Fibroblast of skin of right biceps (primary cell): ENCODE results near the gene PRSS27.

Experiments
- DNase-seq: peaks from one replicate; pipeline ENCODE4 v3.0.0-alpha.2; 2013

The PRSS27 gene

DNA sequence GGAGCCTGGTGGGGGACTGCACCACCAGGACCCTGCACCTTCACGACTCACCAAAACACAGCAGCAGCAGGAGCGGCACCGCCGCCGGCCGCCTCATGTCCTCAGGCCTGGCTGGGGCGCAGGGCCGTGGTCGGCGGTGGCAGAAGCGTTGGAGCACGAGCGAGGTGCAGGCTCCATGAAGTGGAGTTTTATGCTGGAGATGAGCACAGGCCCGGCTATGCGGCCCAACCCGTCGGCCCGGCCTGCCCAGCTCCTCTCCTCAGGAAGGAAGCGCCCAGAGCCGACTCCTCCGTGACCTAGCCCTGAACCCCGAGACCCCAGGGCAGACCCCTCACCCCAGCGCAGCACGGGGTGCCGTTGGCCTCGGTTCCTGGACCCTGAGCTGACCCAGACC, at the start of gene PRSS27:
TSS of gene PRSS27 (minus strand) at position 161 of the 394 bp plus-strand sequence. CDS start at position 97, 64 bp downstream.
- DNase-seq, result no peak

- DNase-seq, result no peak
Measured at GRCh38 chr16:2769675-2770056, 49.6 kb upstream of the PRSS27 start.

GRCh38 chr16:2769100-2769529, 49.1 kb upstream of the PRSS27 start:
- DNase-seq, result no peak

DNA sequence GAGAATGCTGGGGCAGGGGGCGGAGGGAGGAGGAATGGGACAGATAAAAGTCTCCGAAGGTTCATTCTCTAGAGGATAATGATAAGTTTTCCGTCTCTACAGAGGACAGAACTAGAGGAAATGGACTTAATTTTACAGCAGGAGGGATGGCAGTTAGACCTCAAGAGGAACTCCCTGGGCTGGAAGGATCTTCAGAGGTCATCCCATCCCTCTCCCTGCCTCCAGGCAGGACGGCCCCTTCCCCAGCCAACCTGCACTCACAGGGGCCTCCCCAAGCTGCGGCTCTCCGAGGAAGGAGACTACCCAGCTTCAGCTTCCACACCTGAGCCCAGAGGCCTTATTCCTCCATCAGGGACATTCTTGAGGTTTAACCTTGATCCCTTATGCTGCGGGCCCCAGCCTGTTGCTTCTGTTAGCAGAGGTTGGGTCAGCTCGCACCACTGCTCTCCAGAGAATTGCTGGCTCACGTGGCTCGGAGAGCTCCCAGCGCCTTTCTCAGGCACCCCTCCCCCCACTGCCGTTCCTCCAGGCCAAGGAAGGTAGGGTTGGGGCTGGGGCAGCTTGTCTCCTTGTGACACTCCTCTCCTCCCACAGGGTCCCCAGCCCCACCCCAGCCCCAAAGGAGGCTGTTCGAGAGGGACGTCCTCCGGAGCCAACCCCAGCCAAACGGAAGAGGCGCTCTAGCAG, 48.5 kb upstream of the PRSS27 start:
- DNase-seq, result peak; percentile 18

GRCh38 chr16:2767891-2768290, 47.9 kb upstream of the PRSS27 start:
- no peak for DNase-seq

GRCh38 chr16:2767140-2767731, 47.2 kb upstream of the PRSS27 start:
- DNase-seq, result no peak

DNA sequence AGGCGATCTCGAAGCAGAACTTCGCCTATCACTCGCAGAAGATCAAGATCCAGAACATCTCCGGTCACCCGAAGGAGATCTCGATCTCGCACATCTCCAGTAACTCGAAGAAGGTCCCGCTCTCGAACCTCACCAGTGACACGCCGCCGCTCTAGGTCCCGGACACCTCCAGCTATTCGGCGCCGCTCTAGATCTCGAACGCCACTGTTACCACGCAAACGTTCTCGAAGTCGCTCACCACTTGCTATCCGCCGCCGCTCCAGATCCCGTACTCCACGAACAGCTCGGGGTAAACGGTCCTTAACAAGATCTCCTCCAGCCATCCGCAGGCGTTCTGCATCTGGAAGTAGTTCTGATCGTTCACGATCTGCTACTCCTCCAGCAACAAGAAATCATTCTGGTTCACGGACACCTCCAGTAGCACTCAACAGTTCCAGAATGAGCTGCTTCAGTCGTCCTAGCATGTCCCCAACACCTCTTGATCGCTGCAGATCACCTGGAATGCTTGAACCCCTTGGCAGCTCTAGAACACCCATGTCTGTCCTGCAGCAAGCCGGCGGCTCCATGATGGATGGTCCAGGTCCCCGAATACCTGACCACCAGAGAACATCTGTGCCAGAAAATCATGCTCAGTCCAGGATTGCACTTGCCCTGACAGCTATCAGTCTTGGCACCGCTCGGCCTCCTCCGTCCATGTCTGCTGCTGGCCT, 46.6 kb upstream of the PRSS27 start:
- DNase-seq, result no peak

DNA sequence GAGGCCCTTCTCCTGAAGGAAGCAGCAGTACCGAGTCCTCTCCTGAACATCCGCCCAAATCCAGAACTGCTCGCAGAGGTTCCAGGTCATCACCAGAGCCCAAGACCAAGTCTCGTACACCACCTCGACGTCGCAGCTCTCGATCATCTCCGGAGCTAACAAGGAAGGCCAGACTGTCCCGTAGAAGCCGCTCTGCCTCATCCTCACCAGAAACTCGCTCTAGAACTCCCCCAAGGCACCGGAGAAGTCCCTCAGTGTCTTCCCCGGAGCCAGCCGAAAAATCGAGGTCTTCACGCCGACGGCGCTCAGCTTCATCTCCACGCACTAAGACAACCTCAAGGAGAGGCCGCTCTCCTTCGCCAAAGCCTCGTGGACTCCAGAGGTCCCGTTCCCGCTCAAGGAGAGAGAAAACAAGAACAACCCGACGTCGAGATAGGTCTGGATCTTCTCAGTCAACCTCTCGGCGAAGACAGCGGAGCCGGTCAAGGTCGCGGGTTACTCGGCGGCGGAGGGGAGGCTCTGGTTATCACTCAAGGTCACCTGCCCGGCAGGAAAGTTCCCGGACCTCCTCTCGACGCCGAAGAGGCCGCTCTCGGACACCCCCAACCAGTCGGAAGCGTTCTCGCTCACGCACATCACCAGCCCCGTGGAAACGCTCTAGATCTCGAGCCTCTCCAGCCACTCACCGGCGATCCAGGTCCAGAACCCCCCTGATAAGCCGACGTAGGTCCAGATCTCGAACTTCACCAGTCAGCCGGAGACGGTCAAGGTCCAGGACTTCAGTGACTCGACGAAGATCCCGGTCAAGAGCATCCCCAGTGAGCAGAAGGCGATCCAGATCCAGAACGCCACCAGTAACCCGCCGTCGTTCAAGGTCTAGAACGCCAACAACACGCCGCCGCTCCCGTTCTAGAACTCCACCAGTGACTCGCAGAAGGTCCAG, 45.7 kb upstream of the PRSS27 start:
- no peak for DNase-seq

- no peak for DNase-seq
Measured at GRCh38 chr16:2764718-2765117, 44.7 kb upstream of the PRSS27 start.

GRCh38 chr16:2763173-2763572, 43.1 kb upstream of the PRSS27 start:
- no peak for DNase-seq

- DNase-seq, result no peak
Measured at GRCh38 chr16:2762711-2763110, 42.7 kb upstream of the PRSS27 start.

DNA sequence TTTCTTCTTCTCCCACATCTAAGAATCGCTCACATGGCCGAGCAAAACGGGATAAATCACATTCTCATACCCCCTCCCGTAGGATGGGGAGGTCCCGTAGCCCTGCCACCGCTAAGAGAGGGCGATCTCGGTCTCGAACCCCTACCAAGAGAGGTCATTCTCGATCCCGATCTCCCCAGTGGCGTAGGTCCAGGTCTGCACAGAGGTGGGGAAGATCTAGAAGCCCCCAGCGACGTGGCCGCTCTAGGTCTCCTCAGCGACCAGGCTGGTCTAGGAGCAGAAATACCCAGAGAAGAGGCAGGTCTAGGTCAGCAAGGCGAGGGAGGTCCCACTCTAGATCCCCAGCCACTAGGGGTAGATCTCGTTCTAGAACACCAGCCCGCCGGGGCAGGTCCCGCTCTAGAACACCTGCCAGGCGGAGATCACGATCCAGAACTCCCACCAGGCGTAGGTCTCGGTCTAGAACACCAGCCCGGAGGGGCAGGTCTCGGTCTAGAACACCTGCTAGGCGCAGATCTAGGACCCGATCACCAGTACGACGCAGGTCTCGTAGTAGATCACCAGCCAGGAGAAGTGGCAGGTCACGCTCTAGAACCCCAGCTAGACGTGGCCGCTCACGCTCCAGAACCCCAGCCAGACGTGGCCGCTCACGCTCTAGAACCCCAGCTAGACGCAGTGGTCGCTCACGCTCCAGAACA, 42.0 kb upstream of the PRSS27 start:
- no peak for DNase-seq

DNA sequence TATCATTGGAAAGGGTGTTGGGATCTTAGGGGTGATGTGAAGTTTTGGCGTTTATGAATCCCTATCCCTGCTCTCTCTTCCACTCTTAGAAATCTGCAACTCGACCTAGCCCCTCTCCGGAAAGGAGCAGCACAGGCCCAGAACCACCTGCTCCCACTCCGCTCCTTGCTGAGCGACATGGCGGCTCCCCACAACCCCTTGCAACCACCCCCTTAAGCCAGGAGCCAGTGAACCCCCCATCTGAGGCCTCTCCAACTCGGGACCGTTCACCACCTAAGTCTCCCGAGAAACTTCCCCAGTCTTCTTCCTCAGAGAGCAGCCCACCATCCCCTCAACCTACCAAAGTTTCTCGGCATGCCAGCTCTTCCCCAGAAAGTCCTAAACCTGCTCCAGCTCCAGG, 41.4 kb upstream of the PRSS27 start:
- no peak for DNase-seq

DNA sequence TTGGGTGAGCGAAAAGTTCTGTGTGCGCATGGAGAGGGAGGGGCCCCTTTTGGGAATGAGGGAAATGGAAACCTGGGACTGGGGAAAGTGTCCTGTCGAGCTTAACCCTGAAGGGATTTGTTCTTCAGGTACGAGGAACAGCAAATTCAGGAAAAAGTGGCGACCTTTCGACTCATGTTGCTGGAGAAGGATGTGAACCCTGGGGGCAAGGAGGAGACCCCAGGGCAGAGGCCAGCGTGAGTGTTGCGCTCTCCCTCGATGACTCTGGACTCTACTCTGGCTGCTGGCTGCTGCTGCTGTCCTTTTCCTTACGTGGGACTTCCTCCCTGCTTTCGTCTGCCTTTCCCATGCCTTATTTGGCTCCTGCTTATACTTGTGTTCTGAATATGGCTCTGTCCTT, 37.3 kb upstream of the PRSS27 start:
- no peak for DNase-seq

GRCh38 chr16:2756288-2757015, 36.4 kb upstream of the PRSS27 start:
- DNase-seq, result no peak

GRCh38 chr16:2755158-2755557, 35.1 kb upstream of the PRSS27 start:
- DNase-seq, result no peak

DNA sequence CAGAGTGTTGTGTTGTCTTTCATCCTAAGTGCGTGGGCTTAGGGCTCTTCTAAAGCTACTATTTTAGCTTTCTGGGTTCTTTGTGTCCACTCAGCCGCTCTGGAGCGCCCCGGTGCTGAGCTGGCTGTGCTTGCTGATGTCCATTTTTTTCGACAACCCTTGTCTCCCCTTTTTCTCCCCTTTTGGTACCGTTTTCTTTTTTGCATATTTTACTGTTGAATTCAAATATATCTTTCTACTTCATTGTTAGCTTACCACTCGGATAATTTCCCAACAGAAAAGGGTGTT, 33.7 kb upstream of the PRSS27 start:
- no peak for DNase-seq

GRCh38 chr16:2752850-2753732, 33.1 kb upstream of the PRSS27 start:
- DNase-seq, result peak; percentile 85

DNA sequence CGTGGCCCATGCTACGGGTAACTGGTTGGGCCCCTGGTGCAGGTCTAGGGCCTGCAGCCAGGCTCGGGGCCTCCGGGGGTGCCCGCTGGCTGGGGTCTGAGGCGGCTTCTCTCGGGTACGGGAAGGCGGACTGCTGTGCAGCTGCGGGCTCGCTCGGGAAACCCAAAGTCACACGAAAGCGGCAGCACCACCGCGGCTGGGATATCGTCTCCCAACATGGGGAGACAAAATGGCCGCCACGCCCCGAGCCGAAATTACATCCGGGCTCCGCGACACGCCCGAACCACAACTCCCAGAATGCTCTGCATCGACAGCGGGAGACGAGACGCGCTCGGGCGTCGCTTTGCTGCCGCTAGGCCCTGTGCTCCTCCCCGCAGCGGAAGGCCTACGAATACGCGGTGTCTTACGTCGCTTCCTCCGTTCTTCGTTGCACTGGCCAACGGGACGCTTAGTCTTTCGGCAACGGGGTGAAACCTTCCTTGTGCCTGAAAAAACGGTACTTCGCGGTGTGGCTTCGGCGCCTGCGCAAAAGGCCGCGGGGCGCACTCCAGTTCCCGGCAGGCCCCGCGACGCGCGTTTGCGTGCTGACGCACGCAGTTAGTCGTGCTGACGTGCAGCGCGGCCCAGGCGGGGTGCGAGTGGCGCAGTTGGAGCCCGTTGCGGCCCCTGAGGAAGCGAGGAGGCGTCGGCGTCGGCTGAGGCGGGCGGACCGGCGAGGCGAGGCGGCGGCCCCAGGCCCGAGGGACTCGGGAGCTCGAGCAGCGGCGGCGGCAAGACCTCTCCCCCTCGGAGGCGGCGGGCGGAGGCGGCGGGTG, 32.2 kb upstream of the PRSS27 start, which contains the start of gene SRRM2:
TSS of gene SRRM2 (plus strand) at position 604 of the 815 bp plus-strand sequence. CDS start 3,727 bp downstream, outside the sequence.
- DNase-seq, result peak; percentile 98

DNA sequence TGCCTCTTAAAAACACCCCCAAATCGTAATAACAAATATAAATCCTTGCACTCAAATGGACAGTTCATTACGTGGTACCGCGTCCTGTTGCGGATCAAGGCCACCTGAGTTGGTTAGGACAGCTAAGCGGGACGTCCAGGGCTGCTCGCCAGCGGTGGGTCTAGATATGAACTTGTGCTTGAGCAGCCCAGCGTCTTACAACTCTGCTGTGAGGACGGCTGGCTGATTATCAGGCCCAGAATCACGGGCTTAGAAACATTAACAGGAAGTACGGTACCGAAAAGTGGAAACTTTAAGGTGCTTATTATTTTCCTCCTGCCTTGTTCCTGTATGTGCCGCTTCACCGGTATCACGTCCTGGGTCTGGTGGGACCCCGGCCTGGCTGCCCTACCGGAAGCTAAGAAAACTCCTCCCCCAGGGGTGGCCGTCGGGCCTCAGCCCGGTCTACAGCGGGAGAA, 31.6 kb upstream of the PRSS27 start:
- no peak for DNase-seq
